Retinal pigment epithelial cell (primary cell): ENCODE measurements around the gene PRRX2.
"Not testable (repeated sequence)": the region's sequence is repeated elsewhere in the genome, so short reads cannot be mapped to it uniquely, and the experiment has no call there.

Source experiments
- DNase-seq: peaks from one replicate; pipeline ENCODE4 v3.0.0-alpha.2; 2010; ENCODE audit warnings: low read depth
- H3K4me3 ChIP-seq: 2 replicates; pipeline ENCODE4 v1.5.1; 2011; ENCODE audit warnings: mild to moderate bottlenecking, low read length, control low read depth, moderate library complexity
- CTCF ChIP-seq: conservative IDR thresholded peaks from 2 replicates; pipeline ENCODE4 v1.5.1; 2011; ENCODE audit warnings: low read depth, low read length, control low read depth, inconsistent platforms

Gene PRRX2

GRCh38 chr9:129740174-129740573 is 74.7 kb downstream of the PRRX2 start:
- no peak for TF ChIP-seq CTCF
- H3K4me3 ChIP-seq, result no peak overlapping the region
- no peak for DNase-seq

GRCh38 chr9:129740666-129741464 is 75.4 kb downstream of the PRRX2 start:
- no peak for TF ChIP-seq CTCF

DNA sequence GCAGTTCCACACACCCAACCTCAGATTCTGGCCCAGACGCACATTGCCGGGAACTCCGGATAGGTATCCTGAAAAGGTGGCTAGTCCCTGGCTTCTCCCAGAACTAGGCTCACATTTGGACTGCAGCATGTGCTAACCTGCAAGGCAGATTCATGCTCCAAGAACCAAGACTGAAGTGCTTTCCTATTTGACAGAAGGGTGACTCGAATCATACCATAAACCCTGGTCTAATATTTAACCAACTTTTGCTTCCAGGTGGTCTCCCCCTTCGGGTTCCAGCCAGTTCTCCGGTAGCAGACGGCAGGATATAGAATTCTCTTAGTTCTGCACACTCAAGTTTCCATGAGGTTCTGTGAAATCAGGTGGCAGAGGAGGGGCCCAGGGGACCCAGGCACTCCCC is 79.8 kb downstream of the PRRX2 start:
- H3K4me3 ChIP-seq, result no peak overlapping the region
- no peak for TF ChIP-seq CTCF
- no peak for DNase-seq

More at GRCh38 chr9:129740666-129741464, 75.4 kb downstream of the PRRX2 start:
- no peak overlapping the region for H3K4me3 ChIP-seq
- DNase-seq, result no peak

DNA sequence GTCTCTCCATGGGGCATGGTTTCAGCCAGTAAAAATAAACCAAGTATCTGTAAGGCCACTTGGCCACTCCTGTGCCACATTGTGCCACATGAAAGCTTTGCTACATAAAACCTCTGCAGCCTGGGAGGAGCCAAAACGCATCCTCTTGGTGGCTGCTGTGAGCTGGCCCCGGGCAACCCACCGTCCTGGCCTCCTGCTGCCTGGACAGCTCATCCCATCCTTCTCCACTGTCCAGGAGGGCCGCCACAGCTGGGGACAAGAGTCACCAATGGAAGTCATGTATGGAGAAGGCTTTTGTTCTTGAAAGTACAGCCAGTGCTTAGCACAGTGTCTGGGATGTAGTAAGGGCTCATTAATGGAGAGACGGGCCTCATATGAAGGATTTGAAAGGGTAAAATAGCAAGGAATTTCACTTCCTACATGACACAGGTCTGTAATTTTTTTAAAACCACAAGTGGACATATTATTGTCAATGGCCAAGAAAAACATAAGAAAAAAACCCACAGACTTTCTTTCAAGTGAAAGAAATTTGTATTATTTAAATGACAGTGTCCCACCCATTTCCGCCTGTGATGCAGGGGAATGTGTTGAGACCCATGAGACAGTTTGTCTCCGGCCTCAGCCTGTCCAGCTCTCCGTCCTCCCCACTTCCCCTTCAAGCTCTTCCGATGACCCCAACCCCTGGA is 80.8 kb downstream of the PRRX2 start:
- no peak for TF ChIP-seq CTCF

DNA sequence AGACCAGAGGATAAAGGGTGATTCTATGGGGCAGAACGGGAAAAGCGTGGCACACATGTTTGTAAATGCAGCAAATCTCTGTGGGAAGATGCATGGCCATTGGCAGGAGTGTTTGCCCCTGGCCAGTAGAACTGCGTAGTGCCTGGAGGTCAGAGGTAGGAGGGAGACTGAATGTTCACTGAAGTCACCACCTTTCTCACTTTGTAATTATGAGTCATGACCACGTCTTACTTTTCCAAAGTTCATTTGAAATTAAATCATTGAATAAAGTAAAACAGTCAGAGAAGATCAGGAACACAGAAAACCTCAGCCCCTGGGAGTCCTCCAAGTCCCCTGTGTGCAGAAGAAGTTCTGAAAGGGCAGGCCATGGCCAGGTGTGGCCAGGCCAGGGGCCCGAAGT is 82.8 kb downstream of the PRRX2 start:
- TF ChIP-seq CTCF, result no peak
- H3K4me3 ChIP-seq, result no peak overlapping the region
- DNase-seq, result no peak

More for the DNA sequence above, 80.8 kb downstream of the PRRX2 start:
- no peak for DNase-seq
- no peak overlapping the region for H3K4me3 ChIP-seq

DNA sequence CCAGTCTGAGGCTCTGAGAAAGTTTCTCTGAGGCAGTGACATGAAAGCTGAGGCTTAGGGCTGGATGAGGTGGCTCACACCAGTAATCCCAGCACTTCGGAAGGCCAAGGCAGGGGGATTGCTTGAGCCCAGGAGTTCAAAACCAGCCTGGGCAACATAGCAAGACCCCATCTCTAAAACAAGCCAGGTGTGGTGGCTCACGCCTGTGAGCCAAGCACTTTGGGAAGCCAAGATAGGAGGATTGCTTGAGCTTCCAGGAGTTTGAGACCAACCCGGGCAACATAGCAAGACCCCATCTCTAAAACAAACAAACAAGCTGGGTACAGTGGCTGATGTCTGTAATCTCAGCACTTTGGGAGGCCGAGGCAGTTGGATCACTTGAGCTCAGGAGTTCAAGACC is 83.6 kb downstream of the PRRX2 start:
- DNase-seq, H3K4me3 ChIP-seq: not testable (repeated sequence)

DNA sequence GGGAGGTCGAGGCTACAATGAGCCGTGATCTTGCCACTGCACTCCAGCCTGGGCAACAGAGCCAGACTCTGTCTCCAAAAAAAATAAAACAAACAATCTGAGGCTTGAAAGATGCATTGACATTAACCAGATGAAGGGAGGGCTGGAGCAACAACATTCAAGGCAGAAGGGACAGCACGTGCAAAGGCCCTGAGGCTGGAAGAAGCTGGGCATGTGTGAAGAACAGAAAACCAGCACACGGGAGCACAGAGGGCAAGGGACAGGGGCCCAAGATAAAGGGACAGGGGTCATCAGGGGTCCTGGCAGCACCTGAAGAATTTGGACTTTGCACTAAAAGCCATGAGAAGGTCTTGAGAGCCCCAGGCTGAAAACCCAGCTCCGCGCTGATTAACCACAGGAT is 84.1 kb downstream of the PRRX2 start:
- no peak overlapping the region for H3K4me3 ChIP-seq
- DNase-seq, result no peak
- TF ChIP-seq CTCF, result no peak
